ENCODE results near the gene THBS1. TPM values are rescaled to one million over a fixed set of nuclear protein-coding genes. Genes with fewer than 3 reads are reported as not detected.

Gene THBS1
- total RNA-seq, 1 experiment from 2014 or later: 10.1 TPM

DNA sequence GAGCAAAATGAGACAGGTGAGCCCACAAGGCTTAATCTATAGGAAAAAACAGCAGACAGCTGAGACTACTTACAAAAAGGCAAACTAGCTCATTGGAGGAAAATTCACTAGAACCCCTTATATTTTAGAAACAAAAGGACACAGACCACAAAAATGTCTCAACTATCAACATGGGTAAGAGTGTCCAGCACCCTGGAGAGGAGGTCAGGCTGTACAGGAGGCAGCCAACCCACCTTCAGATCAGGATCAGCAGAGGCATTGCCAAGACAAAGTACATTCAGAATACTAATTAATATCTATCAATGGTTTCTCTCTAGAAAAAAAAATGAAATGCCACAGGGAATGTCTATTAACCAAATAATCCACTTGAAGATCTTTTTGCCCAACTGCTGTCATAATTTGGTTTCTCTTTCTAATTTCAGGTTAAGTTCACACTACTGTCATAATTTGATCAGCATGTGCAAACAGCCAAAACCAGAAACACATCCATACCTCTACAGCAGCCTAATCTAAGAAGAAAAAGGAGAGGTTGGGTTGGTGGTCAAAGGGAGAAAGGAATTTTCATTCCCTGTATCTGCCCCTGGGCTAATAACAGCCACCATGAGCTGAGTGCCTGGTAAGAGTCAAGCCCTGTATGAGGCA lies 26.0 kb upstream of the THBS1 start:
- Histone ChIP-seq H3K36me3 (replicated peaks; ENCODE audit: control insufficient read depth, insufficient read depth, low read length) (no peaks in the 10 kb centered on the region), H3K4me3 (ENCODE audit: insufficient read depth, low read depth, low read length) (no peak overlapping the region), H3K27me3 (ENCODE audit: control insufficient read depth, insufficient read depth, low read length) (no peaks in the 10 kb centered on the region)
- no peak for DNase-seq

DNA sequence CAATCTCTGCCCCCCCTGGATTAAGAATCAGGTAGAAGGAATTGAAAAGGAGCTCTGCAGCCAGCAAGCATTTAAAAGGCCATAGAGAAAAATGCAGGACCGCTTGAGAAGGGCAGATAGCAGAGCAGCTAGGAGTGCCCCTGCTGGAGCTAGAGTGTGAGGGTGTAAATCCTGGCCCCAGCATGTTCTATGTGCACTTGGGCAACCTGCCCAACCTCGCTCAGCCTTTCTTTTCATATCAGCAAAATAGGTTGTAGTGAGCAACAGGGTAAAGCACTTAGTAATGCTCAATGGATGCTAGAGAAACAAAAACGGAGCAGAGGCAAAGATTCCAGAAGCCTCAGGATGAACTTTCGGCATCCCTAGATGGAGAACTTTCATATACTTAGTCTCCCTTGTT lies 25.0 kb upstream of the THBS1 start:
- Histone ChIP-seq H3K27me3 (ENCODE audit: control insufficient read depth, insufficient read depth, low read length) (no peaks in the 10 kb centered on the region), H3K36me3 (replicated peaks; ENCODE audit: control insufficient read depth, insufficient read depth, low read length) (no peaks in the 10 kb centered on the region), H3K4me3 (ENCODE audit: insufficient read depth, low read depth, low read length) (no peak overlapping the region)
- DNase-seq: peak; percentile 10

DNA sequence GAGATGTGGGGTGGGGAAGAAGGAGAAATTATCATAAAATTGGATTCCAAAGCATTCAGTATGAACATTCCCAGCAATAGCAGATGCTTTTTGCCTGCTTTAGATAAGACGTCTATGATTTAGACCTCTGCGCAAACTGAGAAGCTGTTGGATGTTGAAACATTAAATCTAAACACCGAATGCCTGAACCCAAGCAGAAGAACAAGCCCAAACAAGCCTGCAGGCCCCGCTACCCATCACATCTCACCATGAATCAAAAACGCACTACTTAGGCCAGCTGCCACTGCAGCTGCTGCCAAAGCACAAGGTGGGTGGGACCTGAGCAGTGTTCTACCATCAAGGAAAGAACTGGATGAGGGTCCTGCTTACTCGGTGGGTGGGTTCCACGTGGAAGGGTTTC lies 24.4 kb upstream of the THBS1 start:
- H3K36me3 ChIP-seq (replicated peaks; ENCODE audit: control insufficient read depth, insufficient read depth, low read length): no peaks in the 10 kb centered on the region
- no peaks in the 10 kb centered on the region for H3K27me3 ChIP-seq (ENCODE audit: control insufficient read depth, insufficient read depth, low read length)
- no peak overlapping the region for H3K4me3 ChIP-seq (ENCODE audit: insufficient read depth, low read depth, low read length)
- DNase-seq: no peak

DNA sequence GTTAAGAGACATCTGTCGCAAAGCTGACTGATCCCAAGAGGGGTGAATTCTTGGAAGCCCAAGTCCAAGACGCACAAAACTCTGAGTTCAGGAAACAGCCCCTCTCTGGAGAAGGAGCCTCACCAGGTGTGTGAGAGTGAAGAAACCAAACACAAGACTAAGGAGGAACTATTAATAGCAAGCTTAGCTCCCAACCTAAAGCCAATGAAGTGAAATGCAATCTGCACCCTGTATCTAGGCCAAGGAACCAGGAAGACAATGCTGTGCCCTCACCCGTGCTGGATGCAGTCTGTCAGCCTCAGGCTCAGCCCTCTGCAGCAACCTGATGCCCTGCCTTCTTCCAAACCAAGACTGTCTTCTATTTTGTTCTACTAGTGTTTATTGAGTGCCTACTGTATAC lies 22.5 kb upstream of the THBS1 start:
- Histone ChIP-seq H3K4me3 (ENCODE audit: insufficient read depth, low read depth, low read length) (no peak overlapping the region), H3K36me3 (replicated peaks; ENCODE audit: control insufficient read depth, insufficient read depth, low read length) (no peaks in the 10 kb centered on the region), H3K27me3 (ENCODE audit: control insufficient read depth, insufficient read depth, low read length) (no peaks in the 10 kb centered on the region)
- no peak for DNase-seq

DNA sequence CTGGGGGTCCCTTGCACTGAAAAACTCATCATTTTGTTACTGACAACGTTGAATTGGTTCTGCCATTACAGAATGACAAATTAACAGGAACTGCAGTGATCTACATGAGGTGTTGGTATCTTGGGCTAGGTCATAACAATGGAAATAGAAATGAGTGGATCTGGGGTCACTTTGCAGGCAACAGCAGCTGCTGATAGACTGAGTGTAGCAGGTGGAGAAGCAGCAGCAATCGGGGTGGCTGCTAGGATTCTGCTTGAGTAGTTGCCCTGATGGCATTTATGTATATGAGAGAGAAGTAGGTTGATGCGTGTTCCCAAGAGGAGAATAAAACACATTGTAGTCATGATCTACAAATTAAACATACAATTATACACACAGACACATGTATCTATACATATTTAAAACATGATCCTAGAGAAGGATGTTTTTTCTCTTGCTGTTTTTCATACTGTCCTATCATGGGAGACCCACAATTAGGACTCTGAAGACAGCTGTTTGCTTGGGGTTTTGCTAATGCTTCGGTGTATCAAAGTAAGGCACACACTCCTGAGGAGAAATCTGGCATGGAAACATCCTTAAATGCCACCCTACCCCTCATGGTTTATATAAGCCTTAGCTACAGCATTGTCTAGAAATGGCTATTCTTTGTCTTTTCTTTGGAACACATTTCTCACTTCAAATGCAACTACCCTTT lies 15.8 kb upstream of the THBS1 start:
- Histone ChIP-seq H3K36me3 (replicated peaks; ENCODE audit: control insufficient read depth, insufficient read depth, low read length) (no peaks in the 10 kb centered on the region), H3K4me3 (ENCODE audit: insufficient read depth, low read depth, low read length) (no peak overlapping the region), H3K27me3 (ENCODE audit: control insufficient read depth, insufficient read depth, low read length) (no peaks in the 10 kb centered on the region)
- DNase-seq: no peak

DNA sequence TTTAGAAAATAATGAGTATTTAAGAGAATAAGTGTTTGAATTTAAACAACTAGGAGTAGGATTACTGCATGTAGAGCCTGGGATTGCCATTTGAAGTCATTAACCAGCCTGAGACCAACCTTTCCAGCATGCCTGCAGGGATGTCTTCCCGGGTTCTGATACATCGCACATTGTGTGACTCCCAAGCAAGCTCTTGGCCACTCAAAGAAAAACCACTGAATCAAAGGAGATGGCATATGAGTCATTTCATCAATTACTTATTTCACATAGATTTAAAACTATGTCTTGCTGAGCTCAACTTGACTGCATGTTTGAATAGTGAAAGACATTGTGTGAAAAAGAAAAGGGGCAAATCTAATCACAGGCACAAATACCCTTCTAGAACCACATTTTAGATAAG lies 15.0 kb upstream of the THBS1 start:
- no peak for DNase-seq
- Histone ChIP-seq H3K36me3 (replicated peaks; ENCODE audit: control insufficient read depth, insufficient read depth, low read length) (no peaks in the 10 kb centered on the region), H3K4me3 (ENCODE audit: insufficient read depth, low read depth, low read length) (no peak overlapping the region), H3K27me3 (ENCODE audit: control insufficient read depth, insufficient read depth, low read length) (no peaks in the 10 kb centered on the region)

DNA sequence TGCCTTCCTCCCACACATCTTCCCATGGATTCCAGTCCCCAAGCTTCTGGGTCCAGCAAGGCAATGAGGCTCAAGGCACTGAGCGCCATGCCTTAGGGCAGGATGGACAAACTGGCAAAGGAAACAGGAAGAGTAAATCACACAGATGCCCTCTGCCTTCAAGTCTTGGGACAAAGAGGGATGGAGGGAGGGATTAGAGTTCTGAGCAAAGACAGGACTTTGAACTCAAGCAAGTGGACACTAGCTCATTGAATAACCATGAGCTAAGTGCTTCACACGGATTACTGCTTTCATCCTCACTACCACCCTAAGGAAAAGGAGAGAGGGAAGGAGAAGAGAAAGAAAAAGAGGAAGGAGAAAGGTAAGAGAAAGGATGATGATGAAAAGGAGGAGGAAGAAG lies 7.6 kb upstream of the THBS1 start:
- DNase-seq: no peak

DNA sequence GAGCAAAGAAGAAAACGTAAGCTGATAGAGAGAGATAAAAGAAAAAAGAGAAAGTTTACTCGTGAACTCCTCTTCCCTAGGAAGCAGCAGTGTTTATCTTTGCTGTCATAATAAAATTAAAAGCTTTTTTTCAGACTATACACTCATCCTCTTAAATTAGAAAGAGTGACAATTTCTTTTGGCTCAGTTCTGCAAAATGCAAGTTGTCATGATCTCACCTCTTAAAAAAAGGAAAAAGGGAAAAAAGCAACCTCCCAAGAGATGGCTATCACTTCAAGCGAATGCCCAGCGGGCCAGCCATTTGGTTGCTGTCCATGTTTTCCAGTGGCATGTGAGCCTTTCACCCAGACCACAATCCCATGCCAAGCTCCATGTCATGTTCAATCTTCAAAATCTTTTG lies 7.0 kb upstream of the THBS1 start:
- H3K4me3 ChIP-seq (ENCODE audit: insufficient read depth, low read depth, low read length): no peak overlapping the region
- DNase-seq: no peak
- H3K36me3 ChIP-seq (replicated peaks; ENCODE audit: control insufficient read depth, insufficient read depth, low read length): no peaks in the 10 kb centered on the region
- no peaks in the 10 kb centered on the region for H3K27me3 ChIP-seq (ENCODE audit: control insufficient read depth, insufficient read depth, low read length)

More for the DNA sequence above, 7.6 kb upstream of the THBS1 start:
- Histone ChIP-seq H3K4me3 (ENCODE audit: insufficient read depth, low read depth, low read length) (no peak overlapping the region), H3K36me3 (replicated peaks; ENCODE audit: control insufficient read depth, insufficient read depth, low read length) (no peaks in the 10 kb centered on the region), H3K27me3 (ENCODE audit: control insufficient read depth, insufficient read depth, low read length) (no peaks in the 10 kb centered on the region)

DNA sequence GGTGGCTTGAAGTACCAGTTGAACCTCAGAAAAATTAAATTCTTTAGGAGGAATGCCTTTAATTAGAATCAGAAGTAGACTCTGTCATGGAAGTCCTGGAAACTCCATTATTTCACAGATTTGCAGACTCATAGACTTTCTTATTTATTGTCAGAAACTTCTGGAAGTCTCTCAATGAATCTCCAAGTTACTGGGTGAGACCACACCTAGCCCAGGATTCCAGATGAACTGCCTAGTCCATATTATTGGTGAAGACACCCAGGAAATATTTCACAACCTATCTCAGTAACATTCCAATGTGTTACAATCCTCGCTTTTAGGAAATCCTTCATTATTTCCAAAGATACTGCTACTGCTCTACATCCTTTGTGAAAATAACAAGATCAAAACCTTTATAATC lies 6.5 kb upstream of the THBS1 start:
- Histone ChIP-seq H3K4me3 (ENCODE audit: insufficient read depth, low read depth, low read length) (no peak overlapping the region), H3K36me3 (replicated peaks; ENCODE audit: control insufficient read depth, insufficient read depth, low read length) (no peaks in the 10 kb centered on the region), H3K27me3 (ENCODE audit: control insufficient read depth, insufficient read depth, low read length) (no peaks in the 10 kb centered on the region)
- no peak for DNase-seq

DNA sequence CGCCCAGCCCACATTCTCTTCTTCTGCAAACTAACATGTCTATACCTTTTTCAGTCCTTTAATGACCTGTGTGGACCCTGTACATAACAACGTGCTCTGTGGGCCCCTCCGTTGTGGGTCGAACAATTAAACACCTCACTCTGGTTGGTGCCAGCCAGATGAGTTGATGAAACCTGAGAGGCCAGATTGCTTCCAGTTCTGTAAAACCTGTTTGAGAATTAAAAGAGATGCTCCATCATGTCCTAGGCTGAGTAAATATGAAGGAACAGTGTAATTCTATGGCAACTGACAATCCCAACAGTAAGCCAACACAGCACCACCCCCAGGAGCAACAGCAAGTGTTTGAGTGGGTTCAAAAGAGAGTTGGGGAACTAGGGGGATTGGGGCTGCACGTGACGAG lies 5.7 kb upstream of the THBS1 start:
- Histone ChIP-seq H3K27me3 (ENCODE audit: control insufficient read depth, insufficient read depth, low read length) (no peaks in the 10 kb centered on the region), H3K4me3 (ENCODE audit: insufficient read depth, low read depth, low read length) (no peak overlapping the region), H3K36me3 (replicated peaks; ENCODE audit: control insufficient read depth, insufficient read depth, low read length) (no peaks in the 10 kb centered on the region)
- no peak for DNase-seq

DNA sequence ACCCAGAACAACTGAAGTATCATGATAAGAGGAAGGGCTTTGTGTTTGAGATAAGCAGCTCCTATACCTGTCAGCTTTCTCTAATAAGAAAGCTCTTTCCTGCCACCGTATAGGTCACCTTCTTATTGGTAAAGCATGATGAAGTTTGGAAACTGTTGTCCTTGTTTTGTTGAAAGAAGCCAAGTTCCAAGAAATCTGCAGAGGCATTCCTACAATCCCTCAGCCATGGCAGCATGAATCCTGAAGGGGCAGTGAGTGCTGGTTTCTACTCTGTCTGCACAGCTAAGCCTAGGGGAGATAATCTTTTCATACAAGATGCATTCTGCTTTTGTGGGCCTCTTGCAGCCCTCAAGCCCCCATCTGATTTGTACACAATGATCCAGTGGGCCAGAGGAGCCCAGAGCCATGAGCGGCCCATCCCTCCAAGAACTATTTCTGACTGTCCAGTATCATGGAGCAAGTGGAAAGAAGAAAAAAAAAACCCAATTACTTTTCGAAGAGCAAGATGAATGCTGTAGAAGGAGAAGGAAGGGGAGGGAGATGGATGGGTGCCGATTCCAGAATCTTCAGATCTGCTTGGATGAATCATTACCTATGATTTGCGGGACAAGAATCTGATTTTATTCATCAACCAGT lies 1.9 kb upstream of the THBS1 start:
- no peak overlapping the region for H3K4me3 ChIP-seq (ENCODE audit: insufficient read depth, low read depth, low read length)
- peak; percentile 40 for DNase-seq
- no peaks in the 10 kb centered on the region for H3K27me3 ChIP-seq (ENCODE audit: control insufficient read depth, insufficient read depth, low read length)
- peaks cover 11% of the 10 kb centered on the region for H3K36me3 ChIP-seq (replicated peaks; ENCODE audit: control insufficient read depth, insufficient read depth, low read length)

DNA sequence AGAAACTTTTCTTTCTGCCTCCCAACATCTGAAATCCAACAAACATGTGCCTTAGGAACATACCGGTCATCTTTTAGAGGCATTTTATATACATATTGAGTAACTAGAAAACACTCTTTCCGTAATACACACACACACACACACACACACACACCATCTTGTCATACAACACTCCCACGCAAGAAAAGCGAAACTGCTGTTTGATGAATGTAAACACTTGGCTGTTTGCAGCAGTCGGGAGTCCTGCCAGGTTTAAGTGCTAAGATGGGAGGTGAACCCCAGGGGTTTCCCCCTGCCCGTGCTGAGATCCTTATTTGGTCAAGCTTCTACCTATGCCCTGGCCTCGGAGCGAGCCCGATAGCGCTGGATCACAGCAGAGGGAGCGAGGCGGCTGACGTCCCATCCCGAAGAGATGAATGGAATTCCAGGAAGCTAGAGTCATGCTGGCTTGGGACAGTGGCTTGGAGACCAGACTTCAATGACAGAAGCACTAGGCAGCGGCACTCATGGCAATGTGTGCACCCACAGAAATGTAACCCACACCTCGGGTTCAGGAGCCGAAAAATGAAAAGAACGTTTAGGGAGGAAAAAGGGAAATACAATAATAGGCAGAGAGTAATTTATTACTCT lies 1.3 kb upstream of the THBS1 start:
- DNase-seq: peak; percentile 80
- H3K4me3 ChIP-seq (ENCODE audit: insufficient read depth, low read depth, low read length): peak overlapping the region; percentile 29
- peaks cover 15% of the 10 kb centered on the region for H3K36me3 ChIP-seq (replicated peaks; ENCODE audit: control insufficient read depth, insufficient read depth, low read length)
- no peaks in the 10 kb centered on the region for H3K27me3 ChIP-seq (ENCODE audit: control insufficient read depth, insufficient read depth, low read length)

DNA sequence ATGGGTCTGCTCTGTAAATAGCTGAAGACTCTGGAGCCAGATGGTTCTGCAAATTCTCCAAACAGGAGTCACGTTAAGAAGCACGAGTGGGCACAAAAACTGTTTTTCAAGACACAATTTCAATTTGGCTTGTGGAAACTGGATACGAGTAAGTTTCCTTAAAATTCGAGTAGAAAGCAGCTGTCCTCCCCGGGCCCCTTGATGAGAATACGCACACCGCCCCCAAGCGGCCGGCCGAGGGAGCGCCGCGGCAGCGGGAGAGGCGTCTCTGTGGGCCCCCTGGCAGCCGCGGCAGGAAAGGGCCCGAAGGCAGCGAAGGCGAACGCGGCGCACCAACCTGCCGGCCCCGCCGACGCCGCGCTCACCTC lies 778 bp upstream of the THBS1 start:
- Histone ChIP-seq H3K36me3 (replicated peaks; ENCODE audit: control insufficient read depth, insufficient read depth, low read length) (peaks cover 17% of the 10 kb centered on the region), H3K27me3 (ENCODE audit: control insufficient read depth, insufficient read depth, low read length) (no peaks in the 10 kb centered on the region), H3K4me3 (ENCODE audit: insufficient read depth, low read depth, low read length) (peak overlapping the region; percentile 70)
- peak; percentile 93 for DNase-seq

DNA sequence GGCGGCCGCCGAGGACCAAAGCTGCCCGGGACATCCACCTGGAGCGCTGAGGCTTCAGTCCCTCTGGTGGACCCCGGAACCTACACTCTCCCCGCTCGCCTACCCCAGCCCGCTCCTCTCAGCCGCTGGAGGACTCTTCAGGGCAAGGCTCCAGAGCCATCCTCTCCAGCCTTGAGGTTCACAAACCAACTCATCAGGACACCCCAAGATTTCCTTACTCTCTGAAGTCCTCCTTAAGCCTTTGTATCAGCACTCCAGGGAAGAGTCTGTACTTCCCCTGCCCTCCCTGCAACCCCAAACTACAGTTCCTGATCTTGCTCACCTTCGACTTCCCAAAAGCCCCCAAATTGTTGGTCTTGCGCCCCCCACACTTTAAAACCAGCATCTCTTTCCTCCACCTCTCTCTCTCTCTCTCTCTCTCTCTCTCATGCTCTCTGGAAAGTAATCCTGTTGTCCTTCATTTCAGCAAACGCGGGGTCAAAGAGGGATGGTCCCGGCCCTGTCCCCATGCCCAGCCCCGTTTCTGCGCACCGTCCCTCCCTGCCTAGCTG lies 438 bp downstream of the THBS1 start:
- Histone ChIP-seq H3K4me3 (ENCODE audit: insufficient read depth, low read depth, low read length) (peak overlapping the region; percentile 70), H3K36me3 (replicated peaks; ENCODE audit: control insufficient read depth, insufficient read depth, low read length) (peaks cover 28% of the 10 kb centered on the region), H3K27me3 (ENCODE audit: control insufficient read depth, insufficient read depth, low read length) (no peaks in the 10 kb centered on the region)
- no peak for DNase-seq
